AG04449 (cell line): ENCODE results near the gene FAM114A2.

ENCODE experiments used
- CTCF ChIA-PET: fragments of 350-600 bp; formaldehyde crosslinking; extraction: SDS; loops from one replicate; lab custom pipeline; 2021; ENCODE audit warnings: antibody characterized with exemption; lab: Yijun Ruan, JAX
- POLR2A ChIA-PET: fragments of 400-600, 350-600 bp; formaldehyde crosslinking; extraction: SDS; loops from one replicate; lab custom pipeline; 2020; ENCODE audit warnings: antibody characterized with exemption, inconsistent platforms; lab: Yijun Ruan, JAX
- DNase-seq: peaks from one replicate; pipeline ENCODE4 v3.0.0-alpha.2; 2010; ENCODE audit warnings: low read depth, low spot score
- H3K4me3 ChIP-seq: 2 replicates; pipeline ENCODE4 v1.5.1; 2011; ENCODE audit warnings: low read depth, mild to moderate bottlenecking, control low read depth, low read length
- CTCF ChIP-seq: IDR thresholded peaks from one replicate; pipeline ENCODE4 v1.5.1; 2011; ENCODE audit warnings: mild to moderate bottlenecking, moderate library complexity, low read length, control low read depth, inconsistent platforms; ENCODE audit not compliant: insufficient read depth; ENCODE audit errors: missing control alignments

The FAM114A2 gene

GRCh38 chr5:154038707-154039457 is at the start of gene FAM114A2, which contains the start of gene MFAP3:
Gene FAM114A2 (minus strand): TSS chr5:154038910. CDS start chr5:154034953, 3,957 bp downstream.
Gene MFAP3 (plus strand): TSS chr5:154038967. CDS start chr5:154049723, 10,756 bp downstream.
- CTCF ChIA-PET: interaction anchor here (1.1 to 1.6 kb wide), 3 partner anchors 12 to 366 kb away, joined by 3 to 5 read pairs (median 3); no protein-coding TSS in a partner anchor

GRCh38 chr5:154087260-154087659 is 48.5 kb upstream of the FAM114A2 start:
- CTCF ChIA-PET: interaction anchor here (1.5 kb wide), 1 partner anchor 103 kb away, joined by 4 read pairs; the partner anchor contains the start of gene GALNT10
- no peak for DNase-seq
- no peak overlapping the region for H3K4me3 ChIP-seq
- TF ChIP-seq CTCF: no peak
- POLR2A ChIA-PET: no interaction called here

More at GRCh38 chr5:154038707-154039457, at the start of gene FAM114A2, which contains the start of gene MFAP3:
- DNase-seq: peak; percentile 28
- H3K4me3 ChIP-seq: peak within 1 kb of the TSS; percentile 93
- no peak for TF ChIP-seq CTCF
- POLR2A ChIA-PET: interaction anchor here (1.0 to 1.5 kb wide), 3 partner anchors 11 to 152 kb away, joined by 3 to 4 read pairs (median 4); partner anchors contain the start of gene GALNT10

- TF ChIP-seq CTCF: no peak
- no peak for DNase-seq
- POLR2A ChIA-PET: no interaction called here
- H3K4me3 ChIP-seq: no peak overlapping the region
- CTCF ChIA-PET: interaction anchor here (1.2 to 1.5 kb wide), 2 partner anchors 19 to 103 kb away, joined by 3 to 4 read pairs; partner anchors contain the start of gene GALNT10
These were observed 47.9 kb upstream of the FAM114A2 start for GRCh38 chr5:154086641-154087040.

- POLR2A ChIA-PET: no interaction called here
- TF ChIP-seq CTCF: no peak
- H3K4me3 ChIP-seq: no peak overlapping the region
- DNase-seq: no peak
- CTCF ChIA-PET: interaction anchor here (1.1 to 1.5 kb wide), 3 partner anchors 18 to 104 kb away, joined by 3 to 4 read pairs (median 3); partner anchors contain the start of gene GALNT10
These were observed 47.4 kb upstream of the FAM114A2 start for GRCh38 chr5:154086146-154086545.

GRCh38 chr5:154084062-154084639 is 45.4 kb upstream of the FAM114A2 start:
- ChIA-PET CTCF (interaction anchor here (1.7 kb wide), 1 partner anchor 12 kb away, joined by 4 read pairs; no protein-coding TSS in a partner anchor), POLR2A (no interaction called here)
- no peak for TF ChIP-seq CTCF
- no peak overlapping the region for H3K4me3 ChIP-seq
- no peak for DNase-seq

GRCh38 chr5:154081246-154081645 is 42.5 kb upstream of the FAM114A2 start:
- DNase-seq: no peak
- POLR2A ChIA-PET: no interaction called here
- no peak for TF ChIP-seq CTCF
- no peak overlapping the region for H3K4me3 ChIP-seq
- CTCF ChIA-PET: interaction anchor here (0.9 to 3.3 kb wide), 3 partner anchors 8 to 324 kb away, joined by 3 to 17 read pairs (median 4); no protein-coding TSS in a partner anchor
